K562 (cell line): ENCODE data around the gene CLASP1. TPM values are rescaled to one million over a fixed set of nuclear protein-coding genes. Genes with fewer than 3 reads are reported as not detected.

Experiments used
- CAMTA2 ChIP-seq: fragments of 250-450 bp; sonication (Bioruptor Pico); conservative IDR thresholded peaks from 2 replicates; pipeline ENCODE4 v1.5.1; 2022
- KLF6 ChIP-seq: fragments of 250-450 bp; sonication (Bioruptor Pico); IDR thresholded peaks from 2 replicates; pipeline ENCODE4 v1.4.0; 2020; ENCODE audit warnings: mild to moderate bottlenecking, moderate library complexity, borderline replicate concordance
- MTF1 ChIP-seq: fragments of 250-450 bp; sonication (Bioruptor Pico); IDR thresholded peaks from 2 replicates; pipeline ENCODE4 v1.9.0; 2021; ENCODE audit warnings: moderate library complexity, mild to moderate bottlenecking, inconsistent platforms, borderline replicate concordance
- NBN ChIP-seq: fragments of 450-650 bp; IDR thresholded peaks from 2 replicates; pipeline ENCODE4 v1.6.1; 2016; ENCODE audit warnings: low read depth, mild to moderate bottlenecking
- POLR2AphosphoS2 ChIP-seq: IDR thresholded peaks from 2 replicates; pipeline ENCODE4 v1.6.1; 2012; ENCODE audit warnings: low read length, improper control_type of control experiment
- TAL1 ChIP-seq: fragments of 450-650 bp; IDR thresholded peaks from 2 replicates; pipeline ENCODE4 v1.6.1; 2016; ENCODE audit warnings: mild to moderate bottlenecking
- YY1 ChIP-seq, 3 experiments: IDR thresholded peaks; 2 replicates each; pipeline ENCODE4 v1.6.1; 2011; ENCODE audit warnings: low read length in 2 of 3, mild to moderate bottlenecking in 2 of 3, moderate library complexity in 2 of 3, borderline replicate concordance in 1 of 3, control low read depth in 1 of 3, low read depth in 1 of 3; ENCODE audit not compliant: insufficient read depth in 3 of 3, insufficient replicate concordance in 2 of 3, control insufficient read depth in 1 of 3, insufficient read length in 1 of 3; ENCODE audit errors: extremely low read depth in 1 of 3
- ZKSCAN1 ChIP-seq: fragments of 150-350 bp; IDR thresholded peaks from 2 replicates; pipeline ENCODE4 v1.6.1; 2016; ENCODE audit warnings: low read depth, low read length
- ZNF140 ChIP-seq: fragments of 250-450 bp; sonication (Bioruptor Pico); IDR thresholded peaks from 2 replicates; pipeline ENCODE4 v1.8.0; 2021; ENCODE audit warnings: moderate library complexity, mild to moderate bottlenecking, inconsistent platforms
- ZNF311 ChIP-seq: fragments of 250-450 bp; sonication (Bioruptor Pico); IDR thresholded peaks from 2 replicates; pipeline ENCODE4 v1.4.0; 2020; ENCODE audit warnings: mild to moderate bottlenecking, moderate library complexity
- ZNF407 ChIP-seq: fragments of 450-650 bp; IDR thresholded peaks from 2 replicates; pipeline ENCODE4 v1.6.1; 2016; ENCODE audit warnings: low read depth
- polyA plus RNA-seq, 8 experiments: library from polyadenylated mRNA; depleted of rRNA in 4 of 8; stranded (reverse) in 5 of 8; unstranded in 3 of 8; fragments of >200 nt; fragmentation: Nextera tagmentation in 2 of 8; fragmentation: Illumina TruSeq in 1 of 8; extraction: Ambion mirVana in 2 of 8; extraction: Trizol in 1 of 8; gene quantifications; 2 replicates each; pipeline versions ENCODE4 v1.2.1 to v1.2.3, GENCODE V29; 2011 to 2014; ENCODE audit warnings: inconsistent platforms in 1 of 8, missing spikeins in 1 of 8
- total RNA-seq, 7 experiments: library from RNA; depleted of rRNA in 6 of 7; stranded (reverse); fragments of >200 nt in 6 of 7; fragmentation: Illumina TruSeq in 2 of 7; extraction: Trizol in 2 of 7; gene quantifications; 2 replicates each; pipeline versions ENCODE4 v1.2.1 to v1.2.3, GENCODE V29; 2011 to 2021; ENCODE audit warnings: low replicate concordance in 1 of 7
- TF ChIP-seq, protein P1 (sequence below): sonication (generic); formaldehyde crosslinking; IDR thresholded peaks from 2 replicates; pipeline ENCODE4 v1.8.0; 2022; ENCODE audit warnings: missing genetic modification reagents, mild to moderate bottlenecking, moderate library complexity, borderline replicate concordance
- TF ChIP-seq, protein P2 (sequence below), 3 experiments: fragments of 200-800 bp in 1 of 3; sonication (Bioruptor generic) in 1 of 3; sonication (generic) in 1 of 3; formaldehyde crosslinking in 1 of 3; IDR thresholded peaks; 2 replicates each; pipeline versions ENCODE4 v1.6.1 to v1.8.0; 2016 to 2022; ENCODE audit warnings: mild to moderate bottlenecking in 2 of 3, missing compliant biosample characterization in 2 of 3, missing genetic modification characterization in 2 of 3, missing genetic modification reagents in 1 of 3
- TF ChIP-seq, protein P3 (sequence below): fragments of 450-650 bp; IDR thresholded peaks from 2 replicates; pipeline ENCODE4 v1.6.1; 2018; ENCODE audit warnings: mild to moderate bottlenecking, low read depth; ENCODE audit not compliant: partially characterized antibody

The CLASP1 gene
- total and polyA plus RNA-seq, 9 of the 15 experiments (the other 6 are each of a cell fraction or from before 2014, with no cell fraction given) = 1.7 to 40.3 (median 20.7) TPM

GRCh38 chr2:121532347-121532766, 116.9 kb downstream of the CLASP1 start (continued):
- no peak for TF ChIP-seq ZNF407
- no peak for TF ChIP-seq ZNF311 (CRISPR knock-in tag)
- TF ChIP-seq MTF1 = no peak
- TF ChIP-seq, protein P1, sequence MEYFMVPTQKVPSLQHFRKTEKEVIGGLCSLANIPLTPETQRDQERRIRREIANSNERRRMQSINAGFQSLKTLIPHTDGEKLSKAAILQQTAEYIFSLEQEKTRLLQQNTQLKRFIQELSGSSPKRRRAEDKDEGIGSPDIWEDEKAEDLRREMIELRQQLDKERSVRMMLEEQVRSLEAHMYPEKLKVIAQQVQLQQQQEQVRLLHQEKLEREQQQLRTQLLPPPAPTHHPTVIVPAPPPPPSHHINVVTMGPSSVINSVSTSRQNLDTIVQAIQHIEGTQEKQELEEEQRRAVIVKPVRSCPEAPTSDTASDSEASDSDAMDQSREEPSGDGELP = no peak; the same call in 1 of the 2 replicates
- TF ChIP-seq, protein P2, sequence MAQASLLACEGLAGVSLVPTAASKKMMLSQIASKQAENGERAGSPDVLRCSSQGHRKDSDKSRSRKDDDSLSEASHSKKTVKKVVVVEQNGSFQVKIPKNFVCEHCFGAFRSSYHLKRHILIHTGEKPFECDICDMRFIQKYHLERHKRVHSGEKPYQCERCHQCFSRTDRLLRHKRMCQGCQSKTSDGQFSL (CRISPR knock-in tag; IDR thresholded peaks at IDR 0.05) = no peak
- TF ChIP-seq, protein P2 (tag; IDR thresholded peaks at IDR 0.05) = no peak
- TF ChIP-seq YY1 (IDR thresholded peaks at IDR 0.05; ENCODE audit: borderline replicate concordance in 1 of 3, control insufficient read depth in 1 of 3, extremely low read depth in 1 of 3, insufficient read depth in 3 of 3, insufficient read length in 1 of 3, insufficient replicate concordance in 2 of 3, low read depth in 1 of 3, low read length in 2 of 3) = no peak
- no peak for TF ChIP-seq ZKSCAN1
- peak; percentile 27; the same call in 1 of the 2 replicates for TF ChIP-seq NBN
- TF ChIP-seq POLR2AphosphoS2 = no peak
- TF ChIP-seq, protein P3, sequence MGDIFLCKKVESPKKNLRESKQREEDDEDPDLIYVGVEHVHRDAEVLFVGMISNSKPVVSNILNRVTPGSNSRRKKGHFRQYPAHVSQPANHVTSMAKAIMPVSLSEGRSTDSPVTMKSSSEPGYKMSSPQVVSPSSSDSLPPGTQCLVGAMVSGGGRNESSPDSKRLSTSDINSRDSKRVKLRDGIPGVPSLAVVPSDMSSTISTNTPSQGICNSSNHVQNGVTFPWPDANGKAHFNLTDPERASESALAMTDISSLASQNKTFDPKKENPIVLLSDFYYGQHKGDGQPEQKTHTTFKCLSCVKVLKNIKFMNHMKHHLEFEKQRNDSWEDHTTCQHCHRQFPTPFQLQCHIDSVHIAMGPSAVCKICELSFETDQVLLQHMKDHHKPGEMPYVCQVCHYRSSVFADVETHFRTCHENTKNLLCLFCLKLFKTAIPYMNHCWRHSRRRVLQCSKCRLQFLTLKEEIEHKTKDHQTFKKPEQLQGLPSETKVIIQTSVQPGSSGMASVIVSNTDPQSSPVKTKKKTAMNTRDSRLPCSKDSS = no peak
- no peak for TF ChIP-seq ZNF140 (CRISPR knock-in tag)
- no peak for TF ChIP-seq KLF6 (CRISPR knock-in tag)
- no peak for TF ChIP-seq TAL1
- TF ChIP-seq CAMTA2 (CRISPR knock-in tag) = no peak
